ENCODE measurements around the gene SOX18.

Gene SOX18

DNA sequence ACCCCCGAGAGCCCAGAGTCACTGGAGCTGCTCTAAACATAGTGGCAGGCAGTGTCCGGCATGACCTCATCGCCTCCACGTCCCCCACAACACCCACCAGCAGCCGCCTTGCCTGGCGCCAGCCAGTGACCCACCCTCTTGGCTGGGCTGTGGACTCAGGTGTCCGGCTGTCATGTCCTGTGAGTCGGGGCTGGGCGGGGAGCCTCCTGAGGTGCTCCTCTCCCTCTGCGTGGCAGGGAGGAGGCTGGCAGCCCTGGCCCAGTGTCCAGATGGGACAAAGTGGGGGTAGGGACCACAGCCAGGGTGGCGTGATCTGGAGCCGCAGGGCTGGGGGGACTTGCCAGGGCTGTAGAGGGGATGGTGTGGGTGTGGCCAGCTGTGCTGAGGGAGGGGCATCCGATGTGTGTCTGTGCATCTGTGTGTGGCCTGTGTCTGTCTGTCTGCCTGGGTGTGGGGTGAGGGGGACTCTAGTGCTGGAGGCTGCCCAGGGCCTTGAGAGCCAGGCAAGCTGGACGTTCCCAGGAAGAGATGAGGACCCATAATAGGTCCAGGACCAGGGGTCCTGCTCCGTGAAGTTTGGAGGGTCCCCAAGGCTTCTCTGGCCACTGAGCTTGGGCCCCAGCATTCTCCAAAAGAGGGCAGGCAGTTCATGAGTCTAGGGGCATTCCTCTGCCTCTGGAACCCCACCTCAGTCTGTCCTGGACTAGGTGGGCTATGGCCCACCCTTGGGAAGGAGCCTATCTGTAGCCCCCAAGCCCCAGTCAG is 2.3 kb upstream of the SOX18 start:
- no peak for DNase-seq (ENCODE audit: low read depth)

DNA sequence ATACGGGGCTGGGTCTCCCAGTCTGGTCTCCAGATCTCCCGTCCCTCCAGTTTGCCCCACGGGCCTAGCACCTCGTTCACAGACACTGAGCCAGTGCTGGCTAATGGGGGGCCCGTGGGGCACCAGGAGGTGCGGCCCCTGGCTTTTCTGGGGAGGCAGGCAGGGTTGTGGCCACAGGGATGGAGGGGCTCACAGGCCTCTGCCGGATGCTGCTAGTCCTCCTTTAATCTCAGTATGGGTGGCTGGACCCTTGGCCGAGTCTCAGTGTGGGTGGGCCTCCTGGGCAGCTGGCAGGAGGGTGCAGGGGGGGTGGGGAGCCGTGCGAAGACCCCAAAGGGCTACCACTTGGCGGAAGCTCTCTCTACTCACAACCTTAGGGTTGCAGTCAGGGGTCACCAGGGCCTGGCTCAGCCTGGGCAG is 1.6 kb upstream of the SOX18 start:
- DNase-seq (ENCODE audit: low read depth), result no peak

DNA sequence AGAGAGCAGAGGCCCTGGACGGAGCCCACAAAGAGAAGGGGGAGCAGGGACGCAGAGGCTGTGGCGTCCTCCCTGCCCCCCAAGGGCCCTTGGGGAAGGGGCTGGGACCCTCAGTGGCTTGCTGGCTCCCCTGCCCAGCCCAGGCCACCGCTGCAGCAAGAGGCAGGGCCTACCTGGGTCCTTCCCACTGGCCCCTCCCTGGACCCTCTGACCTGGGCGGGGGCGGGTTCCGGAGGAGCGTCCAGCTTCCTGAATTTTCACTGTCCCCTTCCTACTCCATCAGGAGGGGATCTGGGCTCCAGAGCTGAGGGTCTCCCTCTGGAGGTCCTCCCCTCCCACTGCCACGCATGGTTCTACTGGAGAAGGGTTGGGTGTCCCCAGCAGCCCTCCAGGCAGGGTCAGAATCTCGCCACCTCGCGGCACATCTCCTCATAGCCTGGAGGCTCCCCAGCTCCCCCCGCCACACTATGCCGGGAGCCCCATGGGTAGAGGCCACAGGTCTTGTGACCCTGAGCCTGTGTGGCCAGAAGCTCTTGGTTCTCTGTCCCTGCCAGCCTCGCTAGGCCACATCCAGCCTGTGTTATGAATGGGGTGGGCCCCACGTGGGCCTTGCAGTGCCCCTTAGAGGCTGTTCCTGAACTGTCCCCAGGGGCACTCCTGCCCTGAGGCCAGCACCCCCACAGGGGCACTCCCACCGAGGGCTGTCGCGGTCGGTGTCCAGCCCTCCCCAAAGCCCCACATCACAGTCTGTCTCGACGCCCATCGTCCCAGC is 1.0 kb upstream of the SOX18 start:
- no peak for DNase-seq (ENCODE audit: low read depth)

DNA sequence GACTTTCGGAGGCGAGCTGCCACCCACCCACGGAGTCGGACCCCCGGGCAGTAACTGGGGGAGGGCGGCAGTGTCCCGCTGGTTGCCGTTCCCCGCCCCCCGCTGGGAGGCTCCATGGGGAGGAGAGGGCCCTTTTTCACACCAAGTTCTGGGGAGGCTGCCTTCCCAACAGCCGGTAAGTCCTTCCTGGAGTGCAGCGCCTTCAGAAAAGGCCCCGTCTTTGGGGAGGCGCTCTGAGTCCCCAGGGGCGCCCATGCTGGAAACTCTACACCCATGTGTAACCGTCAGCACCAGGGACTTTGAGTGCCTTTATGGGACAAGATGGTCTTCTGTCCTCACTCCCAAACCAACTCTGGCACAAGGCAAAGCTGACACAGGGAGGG is 430 bp upstream of the SOX18 start:
- DNase-seq (ENCODE audit: low read depth), result no peak

DNA sequence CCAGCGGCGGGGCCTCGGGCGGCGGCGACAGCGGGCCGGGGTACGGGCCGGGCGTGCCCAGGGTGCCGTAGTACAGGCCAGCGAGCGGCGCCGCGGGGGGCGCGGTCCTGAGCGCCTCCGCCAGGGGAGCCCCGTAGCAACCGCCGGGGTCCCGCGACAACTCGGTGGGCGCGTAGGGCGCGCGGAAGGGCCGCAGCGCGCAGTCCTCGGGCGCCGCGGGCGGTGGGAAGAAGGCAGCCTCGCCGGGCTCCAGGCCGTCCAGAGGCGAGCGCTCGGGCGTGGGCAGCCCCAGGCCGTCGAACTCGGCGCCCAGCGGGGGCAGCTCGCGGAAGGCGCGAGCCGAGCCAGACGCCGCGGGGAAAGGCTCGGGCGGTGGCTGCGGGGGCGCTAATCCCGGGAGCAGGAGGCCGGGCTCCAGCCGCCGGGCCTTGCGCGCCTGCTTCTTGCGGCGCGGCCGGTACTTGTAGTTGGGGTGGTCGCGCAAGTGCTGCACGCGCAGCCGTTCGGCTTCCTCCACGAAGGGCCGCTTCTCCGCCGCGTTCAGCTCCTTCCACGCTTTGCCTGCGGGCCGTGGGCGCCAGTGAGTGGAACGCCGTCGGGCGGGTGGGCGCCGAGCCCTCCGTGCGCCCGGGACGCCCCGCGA is 916 bp downstream of the SOX18 start:
- DNase-seq (ENCODE audit: low read depth), result no peak

DNA sequence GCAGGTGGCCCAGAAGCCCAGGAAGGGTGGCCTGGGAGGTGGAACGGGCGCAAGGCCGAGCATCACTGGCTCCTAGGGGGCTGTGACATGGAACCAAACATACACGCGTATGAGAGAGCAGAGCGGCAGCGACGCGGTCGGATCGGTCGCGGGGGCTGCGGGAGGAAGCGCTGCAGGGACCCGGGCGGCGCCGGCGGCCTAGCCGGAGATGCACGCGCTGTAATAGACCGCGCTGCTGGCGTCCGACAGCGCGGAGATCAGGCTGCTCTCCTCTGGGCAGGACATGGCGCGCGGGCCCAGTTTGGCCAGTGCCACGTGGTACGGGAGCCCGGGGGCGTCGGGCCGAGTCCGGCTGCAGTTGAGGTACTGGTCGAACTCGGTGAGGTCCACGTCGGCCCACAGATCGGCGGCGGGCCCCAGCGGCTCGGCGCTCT is 1.5 kb downstream of the SOX18 start:
- DNase-seq (ENCODE audit: low read depth), result no peak

DNA sequence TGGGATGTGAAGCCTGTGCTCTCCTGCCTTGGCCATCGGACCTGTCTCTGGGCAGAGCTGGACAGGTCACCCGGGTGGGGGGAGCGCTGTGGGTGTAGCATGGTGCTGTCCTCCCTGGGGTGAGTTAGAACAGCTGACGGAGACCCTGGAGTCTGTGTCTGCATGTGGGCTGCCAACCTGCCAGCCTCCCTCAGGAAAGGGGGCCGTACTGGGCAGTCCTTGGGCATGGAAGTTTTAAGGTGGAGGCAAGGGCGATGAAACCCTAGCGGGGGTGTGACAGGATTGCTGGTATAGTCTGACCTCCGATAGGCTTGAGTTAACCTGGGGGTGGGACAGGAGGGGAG is 2.4 kb downstream of the SOX18 start:
- no peak for DNase-seq (ENCODE audit: low read depth)

DNA sequence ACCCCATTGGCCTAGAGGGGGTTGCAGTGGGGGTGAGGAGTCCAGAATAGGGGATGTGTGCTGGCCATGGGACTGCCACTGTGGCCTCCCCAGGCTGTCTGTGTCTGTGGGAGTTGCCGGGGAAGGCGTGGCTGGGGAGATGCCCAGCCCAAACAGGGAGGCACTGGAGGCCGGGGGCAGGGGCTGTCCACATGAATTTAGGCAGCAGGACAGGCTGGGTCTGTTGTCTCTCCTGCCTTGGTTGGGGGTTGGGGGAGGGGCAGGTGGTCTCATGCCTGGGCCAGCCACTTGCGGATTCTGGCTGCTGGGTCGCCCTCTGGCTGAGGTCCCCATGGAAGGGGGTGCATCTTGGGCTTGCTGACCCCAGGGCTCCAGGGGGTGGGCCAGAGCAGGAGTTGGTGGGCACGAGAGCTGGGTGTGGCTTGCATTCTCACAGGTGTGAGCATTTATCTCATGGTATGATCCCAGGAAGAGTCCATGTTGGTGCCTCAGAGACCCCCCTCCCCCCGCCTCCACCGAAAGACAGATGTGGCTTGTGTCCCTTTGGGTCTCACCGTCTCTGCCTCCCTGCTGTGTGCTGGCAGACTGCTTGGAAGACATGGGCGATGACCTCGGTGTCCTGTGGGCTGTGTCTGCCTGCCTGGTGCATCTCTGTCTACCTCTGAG is 4.0 kb downstream of the SOX18 start:
- DNase-seq (ENCODE audit: low read depth), result no peak

DNA sequence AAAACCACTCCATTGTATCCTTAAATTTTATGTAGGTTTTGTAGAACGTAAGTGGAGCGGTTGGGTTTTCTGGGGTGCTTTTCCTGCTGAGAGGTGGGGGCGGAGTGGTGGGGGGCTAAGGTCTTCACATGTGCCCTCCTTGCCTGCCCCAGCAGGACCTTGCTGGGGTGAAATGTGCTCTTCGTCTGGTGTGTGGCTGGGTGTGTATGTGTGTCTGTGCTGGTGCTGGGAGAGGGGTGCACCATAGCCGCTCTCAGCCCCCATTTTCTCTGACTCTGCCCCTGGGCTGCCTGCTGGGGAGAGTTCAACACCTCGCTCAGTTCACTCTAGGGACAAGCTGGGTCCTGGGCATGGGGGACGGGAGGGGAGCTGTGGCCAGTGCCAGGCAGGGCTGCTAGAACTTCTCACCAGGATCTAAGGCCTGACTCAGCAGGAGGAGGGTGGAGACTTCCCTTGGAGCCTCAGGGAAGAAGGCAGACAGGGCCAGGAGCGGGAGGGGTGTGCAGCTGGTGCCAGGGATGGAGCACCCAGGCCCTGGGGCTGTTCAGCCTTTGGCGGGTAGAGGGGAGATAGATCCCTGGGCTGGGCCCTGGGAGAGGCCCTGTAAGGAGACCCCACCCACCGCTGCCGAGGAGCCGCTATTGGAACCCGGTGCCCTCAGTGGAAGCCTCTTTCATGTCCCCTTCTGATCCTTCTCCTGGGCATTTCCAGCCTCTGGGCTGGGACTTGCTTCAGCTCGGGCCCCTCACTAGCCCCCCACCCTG is 4.8 kb downstream of the SOX18 start:
- no peak for DNase-seq (ENCODE audit: low read depth)

DNA sequence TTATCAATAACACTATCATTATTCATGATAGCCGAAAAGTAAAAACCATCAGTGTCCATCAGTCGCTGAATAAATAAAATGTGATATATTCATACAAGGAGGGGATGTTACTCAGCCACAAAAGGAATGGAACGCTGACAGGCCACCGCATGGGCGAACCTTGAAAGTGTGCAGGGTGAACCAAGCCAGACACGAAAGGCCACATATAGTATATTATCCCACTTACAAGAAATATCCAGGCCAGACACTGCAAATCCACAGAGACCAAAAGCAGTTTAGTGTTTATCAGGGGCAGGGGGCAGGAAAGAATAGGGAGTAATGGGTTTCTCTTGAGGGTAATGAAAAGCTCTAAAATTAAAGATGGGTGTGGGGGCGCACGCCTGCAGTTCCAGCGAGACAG is 5.7 kb downstream of the SOX18 start:
- DNase-seq (ENCODE audit: low read depth), result no peak

DNA sequence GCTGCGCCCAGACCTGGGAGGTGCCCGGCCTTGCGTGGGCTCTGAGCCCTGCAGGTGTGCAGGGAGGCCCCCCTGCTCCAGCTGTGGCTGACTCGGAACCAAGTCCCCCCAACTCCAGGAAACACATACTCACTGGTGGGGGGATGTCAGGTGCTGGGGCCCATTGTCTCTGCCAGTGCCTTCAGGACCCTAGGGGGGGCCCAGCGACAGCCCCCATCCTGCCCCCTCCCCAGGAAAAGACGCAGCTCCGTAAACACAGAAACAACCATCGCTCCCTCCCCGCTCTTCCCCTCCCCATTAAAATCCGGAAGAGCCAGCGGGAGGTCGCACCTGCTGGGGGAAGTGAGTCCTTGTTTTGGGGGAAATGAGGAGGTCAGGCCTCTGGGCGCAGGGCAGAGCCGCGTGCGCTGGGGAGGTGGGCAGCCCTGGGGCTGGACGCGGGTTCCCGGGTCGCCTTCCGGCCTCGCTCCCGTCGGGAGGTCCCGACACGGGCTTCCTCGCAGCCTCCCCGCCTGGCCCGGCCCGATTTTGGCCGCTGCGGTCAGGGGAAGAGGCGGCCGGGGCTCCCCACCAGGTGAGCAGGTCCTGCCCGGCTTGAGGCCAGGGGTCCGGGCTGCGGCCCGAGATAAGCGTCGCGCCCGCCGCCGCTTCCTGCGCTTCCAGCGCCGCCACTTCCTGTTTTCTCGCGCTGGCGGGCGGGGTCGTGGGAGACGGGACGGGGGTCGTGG is 7.2 kb downstream of the SOX18 start:
- no peak for DNase-seq (ENCODE audit: low read depth)

DNA sequence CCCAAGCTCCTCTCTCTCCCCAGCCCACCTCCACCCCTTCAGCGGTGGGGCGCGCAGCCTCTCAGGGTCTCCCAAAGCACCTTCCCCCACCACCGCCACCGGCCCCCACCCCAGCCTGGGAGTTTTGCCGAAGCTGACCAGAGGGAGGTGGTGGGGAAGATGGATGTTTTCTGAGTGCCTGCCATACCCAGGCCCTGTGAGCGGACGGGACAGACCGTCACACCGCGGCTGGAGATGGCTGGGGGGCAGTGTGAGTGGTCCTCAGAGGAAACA is 7.7 kb downstream of the SOX18 start:
- no peak for DNase-seq (ENCODE audit: low read depth)

DNA sequence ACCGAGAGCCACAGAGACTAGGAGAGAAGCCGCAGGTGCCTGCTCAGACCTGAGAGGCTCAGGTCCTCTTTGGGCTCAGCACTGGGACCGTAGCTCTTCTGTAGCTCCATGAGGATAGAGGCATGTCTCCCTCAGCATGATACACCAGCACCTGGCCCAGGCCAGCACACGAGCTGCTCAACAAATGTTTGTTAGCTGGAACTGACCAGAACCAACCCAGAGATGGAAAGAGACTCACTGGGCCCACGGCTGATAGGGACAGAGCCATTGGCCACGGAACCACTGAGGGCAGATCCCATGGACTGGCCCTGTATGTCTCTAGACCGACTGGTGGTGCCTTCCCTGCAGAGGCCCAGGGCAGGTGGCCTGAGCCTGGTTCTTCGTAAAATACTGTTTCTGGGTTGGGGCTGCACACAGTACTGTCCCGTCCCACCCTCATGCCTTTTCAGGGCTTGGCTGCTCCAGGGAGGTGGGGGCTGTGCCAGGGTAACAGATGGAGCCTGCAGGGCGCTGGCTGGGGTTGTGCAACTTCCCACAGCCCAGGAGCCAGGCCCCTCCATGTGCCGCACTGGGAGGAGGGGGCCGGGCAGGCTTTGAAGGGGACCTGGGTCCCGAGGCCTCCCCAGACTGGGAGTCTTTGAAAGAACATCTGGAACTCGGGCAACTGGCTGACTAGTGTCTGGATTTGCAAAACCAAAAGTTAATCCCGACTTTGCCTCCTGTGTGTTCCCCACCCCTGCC is 8.2 kb downstream of the SOX18 start:
- no peak for DNase-seq (ENCODE audit: low read depth)

DNA sequence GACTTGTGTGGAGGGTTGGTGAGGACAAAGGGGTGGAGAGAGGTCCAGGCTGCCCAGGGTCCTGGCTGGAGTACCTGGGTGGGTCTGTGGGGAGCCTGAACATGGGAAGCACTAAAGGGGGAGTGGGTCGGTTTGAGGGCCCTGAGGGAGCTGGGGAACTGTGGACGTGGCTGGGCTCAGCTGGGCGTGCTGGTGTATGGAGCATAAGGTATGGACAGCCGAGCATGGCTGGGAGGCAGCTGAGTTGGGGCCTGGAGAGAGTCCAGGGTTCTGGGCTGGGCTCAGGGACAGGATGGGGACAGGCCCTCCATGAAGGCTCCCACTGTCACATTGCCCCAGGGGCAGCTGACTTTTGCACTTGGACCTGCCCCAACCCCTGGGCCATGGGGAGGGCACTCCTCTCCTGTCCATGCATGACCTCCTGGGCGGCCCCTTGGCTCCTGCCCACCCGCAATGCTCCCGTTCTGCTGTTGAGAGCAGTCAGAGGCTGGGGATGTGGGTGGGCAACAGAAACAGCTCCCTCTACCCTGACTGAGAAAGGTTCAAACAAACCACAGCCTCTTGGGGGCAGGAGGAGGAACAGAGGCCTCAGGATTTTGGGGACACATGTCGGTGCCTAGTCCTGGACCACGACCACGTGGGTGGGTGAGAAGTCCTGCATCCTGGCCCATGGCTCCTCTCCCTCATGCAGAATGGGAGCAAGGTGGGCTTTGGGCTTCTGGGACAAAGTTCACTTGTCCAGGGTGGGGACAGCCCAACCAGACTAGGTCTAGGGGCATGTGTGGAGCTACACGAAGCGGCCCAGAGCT is 9.0 kb downstream of the SOX18 start:
- DNase-seq (ENCODE audit: low read depth), result no peak

DNA sequence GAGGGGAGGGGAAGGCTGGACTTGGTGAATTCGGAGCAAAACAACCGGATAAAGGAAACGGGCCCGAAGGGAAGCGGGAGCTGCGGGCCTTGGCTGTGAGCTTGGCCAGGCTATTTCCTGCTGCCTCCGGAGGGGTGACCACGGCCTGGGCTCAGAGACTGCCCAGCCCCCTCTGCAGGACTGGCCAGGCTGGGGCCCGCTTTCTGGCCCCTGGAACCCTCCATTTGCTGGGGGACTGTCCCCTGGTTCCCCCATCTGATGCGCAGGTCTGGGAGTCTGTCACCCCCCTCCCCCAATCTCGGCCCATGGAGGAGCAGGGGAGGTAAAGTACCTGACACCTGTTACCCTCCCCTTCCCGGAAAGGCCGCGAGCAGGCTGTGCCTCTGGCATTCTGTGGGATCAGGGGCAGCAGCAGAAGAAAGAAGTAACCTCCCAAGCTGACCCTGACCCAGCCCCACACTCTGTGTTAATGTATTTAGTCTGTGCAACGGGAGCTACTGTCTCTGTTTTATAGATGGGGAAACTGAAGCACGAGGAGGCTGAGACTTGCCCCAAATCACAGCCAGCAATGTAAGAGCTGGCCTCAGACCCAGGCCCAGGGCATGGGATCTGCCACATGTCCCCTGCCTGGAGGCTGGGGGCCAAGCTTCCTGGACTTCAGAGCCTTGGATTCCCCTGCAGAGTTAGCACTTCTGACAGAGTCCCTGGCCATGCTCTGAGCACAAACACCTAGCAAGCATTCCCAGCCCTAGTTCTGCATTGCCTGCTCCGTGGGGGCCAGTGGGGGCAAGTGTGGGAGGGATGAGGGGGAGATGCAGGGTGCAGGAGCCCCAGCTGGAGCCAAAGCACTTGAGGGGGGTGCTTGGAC is 9.9 kb downstream of the SOX18 start:
- DNase-seq (ENCODE audit: low read depth), result no peak

DNA sequence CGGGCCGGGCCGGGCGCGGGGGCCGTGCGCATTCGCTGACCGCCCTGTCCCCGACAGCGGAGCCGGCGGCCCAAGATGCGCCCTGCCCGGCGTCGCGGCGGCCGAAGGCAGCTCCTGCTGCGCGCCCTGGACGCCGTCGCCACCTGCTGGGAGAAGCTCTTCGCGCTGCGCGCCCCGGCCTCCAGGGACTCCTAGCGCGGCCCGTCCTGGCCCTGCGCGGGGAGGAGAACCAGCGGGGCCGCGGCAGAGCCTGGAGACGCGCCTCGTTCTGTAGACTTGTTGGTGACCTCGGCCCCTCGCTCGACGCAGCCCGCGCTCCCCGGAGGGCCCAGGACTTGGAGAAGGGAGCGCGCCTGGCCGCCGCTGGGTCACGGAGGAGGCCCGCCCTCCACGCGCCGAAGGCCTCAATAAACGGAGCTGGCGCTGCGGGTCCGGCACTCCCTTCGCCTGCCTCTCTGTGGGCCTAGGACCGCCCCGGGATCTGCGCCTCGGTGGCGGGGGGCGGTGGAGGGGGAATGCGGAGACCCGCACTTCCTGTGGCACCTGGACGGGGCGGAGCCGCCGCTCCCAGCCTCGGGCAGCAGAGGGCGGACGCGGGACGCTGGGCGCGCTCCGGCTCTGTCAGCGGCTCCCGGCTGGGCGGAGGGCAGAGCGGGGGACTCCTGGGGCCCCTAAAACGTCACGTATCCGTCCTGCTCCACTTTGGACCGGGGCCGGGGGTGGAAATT is 10.7 kb downstream of the SOX18 start:
- DNase-seq (ENCODE audit: low read depth), result peak; percentile 64

DNA sequence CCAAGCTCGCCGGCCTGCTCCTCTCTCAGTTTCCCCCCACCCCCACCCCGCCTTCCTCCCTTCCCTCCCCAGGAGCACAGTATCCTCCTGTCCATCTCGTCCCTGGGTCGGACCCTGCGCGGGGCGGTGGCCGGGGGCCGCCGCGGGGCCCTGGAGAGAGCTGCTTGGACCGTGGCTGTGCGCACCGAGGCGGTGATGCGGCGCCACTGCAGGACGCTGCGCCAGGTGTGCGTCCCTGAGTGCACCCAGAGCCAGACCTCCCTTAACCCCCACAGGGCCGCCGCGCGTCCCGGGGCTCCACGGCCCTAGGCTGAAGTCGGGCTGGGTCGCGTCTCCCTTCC is 11.2 kb downstream of the SOX18 start:
- no peak for DNase-seq (ENCODE audit: low read depth)

DNA sequence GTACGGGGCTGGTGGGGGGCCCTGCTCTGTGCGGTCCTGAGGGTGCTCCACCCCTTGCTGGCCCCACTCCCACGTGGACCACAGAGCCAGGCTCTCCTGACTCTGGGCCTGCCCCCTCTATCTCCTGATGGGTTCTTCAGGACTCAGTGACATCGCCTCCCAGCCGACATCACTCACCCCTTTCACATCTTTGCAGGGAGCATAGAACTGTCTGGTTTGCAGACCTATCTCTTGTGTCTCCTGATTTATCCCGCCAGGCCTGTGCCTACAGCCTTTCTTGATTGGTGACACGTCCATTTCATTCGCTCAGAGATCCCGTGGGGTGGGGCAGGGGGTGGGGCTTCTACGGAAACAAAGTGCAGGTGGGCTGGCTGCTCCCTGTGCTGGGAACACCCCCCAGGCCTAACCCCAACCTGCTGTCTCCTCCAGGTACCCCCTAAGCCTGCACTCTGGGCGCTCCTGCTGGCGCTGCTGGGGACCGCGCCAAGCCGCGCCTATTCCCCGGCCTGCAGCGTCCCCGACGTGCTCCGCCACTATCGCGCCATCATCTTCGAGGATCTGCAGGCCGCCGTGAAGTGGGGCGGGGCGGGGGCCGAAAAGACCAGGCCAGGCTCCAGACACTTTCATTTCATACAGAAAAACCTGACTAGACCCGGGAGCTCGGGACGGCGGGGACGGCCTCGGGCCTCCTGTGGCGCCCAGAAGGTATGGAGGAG is 11.8 kb downstream of the SOX18 start:
- DNase-seq (ENCODE audit: low read depth), result no peak

All from activated gamma-delta T cell treated with anti-CD3 and anti-CD28 coated beads, Interleukin-2, amount 50 U/mL, for 16 hours (primary cell).